Progenitor cell of endocrine pancreas (in vitro differentiated cells): ENCODE data around the gene LYPD6. TPM values are rescaled to one million over a fixed set of nuclear protein-coding genes. Genes with fewer than 3 reads are reported as not detected.
A peak's percentile ranks its signal among the peaks of the same experiment; 100 is the strongest.

Experiments
- DNase-seq: peaks from one replicate; pipeline ENCODE4 v3.0.0; 2021; ENCODE audit warnings: low spot score; ENCODE audit not compliant: unreplicated experiment
- H3K27ac Mint-ChIP-seq: 2 replicates; pipeline ENCODE4 v1.8.0; 2021; ENCODE audit warnings: mild to moderate bottlenecking, moderate library complexity, mixed read lengths
- H3K27me3 Mint-ChIP-seq: 2 replicates; pipeline ENCODE4 v1.8.0; 2021; ENCODE audit warnings: mixed read lengths
- H3K36me3 Mint-ChIP-seq: 2 replicates; pipeline ENCODE4 v1.8.0; 2022; ENCODE audit warnings: mixed read lengths; ENCODE audit not compliant: insufficient read depth
- H3K4me1 Mint-ChIP-seq: 2 replicates; pipeline ENCODE4 v1.8.0; 2021; ENCODE audit warnings: low read depth, mixed read lengths
- H3K4me3 Mint-ChIP-seq: 2 replicates; pipeline ENCODE4 v1.8.0; 2021; ENCODE audit warnings: low read depth, mild to moderate bottlenecking, moderate library complexity, mixed read lengths
- H3K9me3 Mint-ChIP-seq: 2 replicates; pipeline ENCODE4 v1.8.0; 2021; ENCODE audit warnings: low read depth, mixed read lengths
- CTCF ChIP-seq: fragments of 200-600 bp; sonication (generic); IDR thresholded peaks from one replicate; pipeline ENCODE4 v1.5.0; 2021; ENCODE audit warnings: antibody characterized with exemption, mild to moderate bottlenecking; ENCODE audit not compliant: unreplicated experiment
- long read RNA-seq: library from polyadenylated mRNA; unstranded; transcript quantifications from one replicate; pipeline ENCODE4 v2.0.0, GENCODE V29; 2020
- total RNA-seq: library from RNA; stranded (reverse); gene quantifications from 2 replicates; pipeline ENCODE4 v1.2.1, GENCODE V29; 2021

The LYPD6 gene, protein sequence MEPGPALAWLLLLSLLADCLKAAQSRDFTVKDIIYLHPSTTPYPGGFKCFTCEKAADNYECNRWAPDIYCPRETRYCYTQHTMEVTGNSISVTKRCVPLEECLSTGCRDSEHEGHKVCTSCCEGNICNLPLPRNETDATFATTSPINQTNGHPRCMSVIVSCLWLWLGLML
- total RNA-seq = 30.1 and 30.5 TPM in 2 replicates
- long read RNA-seq, full-length matches to known transcripts = 71 of 91 reads
- long read RNA-seq, partial matches to known transcripts = 3 of 91 reads
- long read RNA-seq, other reads (novel, unspliced or antisense) = 17 of 91 reads

DNA sequence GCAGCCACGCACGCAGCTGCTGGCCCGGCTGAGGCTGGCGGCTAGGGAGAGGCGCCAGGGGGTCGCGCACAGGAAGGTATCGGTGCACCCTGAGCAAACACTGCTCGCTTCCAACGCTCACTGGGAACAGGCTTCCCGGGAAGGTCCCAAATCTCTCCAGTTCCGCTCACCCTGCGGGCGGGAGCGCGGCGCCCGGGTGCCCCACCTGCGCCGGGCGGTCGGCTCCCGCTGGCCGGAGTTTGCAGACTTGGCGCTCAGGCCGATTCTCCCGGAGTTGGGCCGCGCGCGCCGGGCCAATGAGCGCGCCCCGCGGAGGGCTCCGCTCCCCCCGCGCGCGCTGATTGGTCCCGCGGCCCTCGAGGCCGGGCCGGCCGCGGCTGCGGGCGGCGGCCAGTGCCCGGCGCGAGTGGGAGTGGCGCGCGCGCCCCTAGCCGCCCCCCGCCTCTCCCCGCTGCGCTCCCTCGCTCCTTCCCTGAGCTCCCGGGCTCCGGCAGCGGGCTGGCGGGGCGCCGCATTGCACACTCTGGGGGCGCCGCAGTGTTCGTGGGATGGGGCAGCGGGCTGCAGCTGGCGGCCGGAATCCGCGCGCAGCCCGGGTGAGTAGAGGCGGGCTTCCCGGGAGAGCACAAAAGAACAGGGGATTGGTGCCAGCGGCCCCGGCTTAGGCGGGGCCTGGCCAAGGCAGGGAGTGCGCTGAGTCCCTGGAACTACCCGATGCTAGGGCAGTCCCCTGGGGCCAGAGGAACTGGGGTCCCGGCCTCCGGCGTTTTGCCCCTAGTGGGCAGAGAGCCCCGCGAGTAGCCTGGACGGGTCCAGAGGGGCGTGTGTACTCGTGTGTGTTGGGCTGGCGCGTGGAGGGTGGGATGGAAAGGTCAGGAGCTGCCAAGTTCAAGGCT is at the start of gene LYPD6:
Gene LYPD6, plus strand, starts transcription at position 461 of the 896 bp plus-strand sequence. CDS start 107,122 bp downstream, outside the sequence.
- Mint-ChIP-seq H3K36me3 (peaks cover 5% of the 10 kb centered on the region), H3K27me3 (peaks cover 3% of the 10 kb centered on the region), H3K4me1 (peaks cover 36% of the 10 kb centered on the region), H3K27ac (peak within 1 kb of the TSS; percentile 94), H3K4me3 (peak within 1 kb of the TSS; percentile 93), H3K9me3 (peaks cover 5% of the 10 kb centered on the region)
- TF ChIP-seq CTCF = peak; percentile 41
- peak; percentile 63 for DNase-seq

GRCh38 chr2:149281441-149281840 is 48.9 kb upstream of the LYPD6 start:
- Mint-ChIP-seq H3K27ac (no peak overlapping the region), H3K36me3 (no peaks in the 10 kb centered on the region), H3K9me3 (peaks cover 2% of the 10 kb centered on the region), H3K4me3 (no peak overlapping the region), H3K4me1 (peaks cover 11% of the 10 kb centered on the region), H3K27me3 (no peaks in the 10 kb centered on the region)
- no peak for DNase-seq
- TF ChIP-seq CTCF = no peak

- no peak for TF ChIP-seq CTCF
- no peaks in the 10 kb centered on the region for H3K36me3 Mint-ChIP-seq
- H3K9me3 Mint-ChIP-seq = no peaks in the 10 kb centered on the region
- no peak for DNase-seq
- no peak overlapping the region for H3K27ac Mint-ChIP-seq
- H3K4me3 Mint-ChIP-seq = no peak overlapping the region
- H3K4me1 Mint-ChIP-seq = peaks cover 12% of the 10 kb centered on the region
- no peaks in the 10 kb centered on the region for H3K27me3 Mint-ChIP-seq
Observed at GRCh38 chr2:149290662-149291061, 39.7 kb upstream of the LYPD6 start.

DNA sequence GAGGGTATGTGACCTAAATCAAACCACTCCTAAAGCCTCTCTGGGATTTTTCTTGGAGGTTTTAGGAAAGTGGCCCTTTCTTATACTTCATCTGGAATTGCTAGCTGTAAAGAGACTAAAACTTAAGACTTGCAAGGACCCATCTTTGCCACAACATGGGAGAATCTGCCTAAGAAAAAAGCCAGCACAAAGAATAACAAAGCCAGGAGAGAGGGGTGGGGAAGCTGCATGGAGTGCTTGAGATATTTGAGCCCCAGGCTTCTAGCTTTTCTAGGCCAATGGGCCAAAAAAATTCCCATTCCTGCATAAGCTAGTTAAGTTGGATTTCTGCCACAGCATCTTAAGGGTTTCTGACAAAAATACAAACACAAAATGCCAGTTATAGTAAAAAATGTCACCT is 38.5 kb upstream of the LYPD6 start:
- Mint-ChIP-seq H3K36me3 (no peaks in the 10 kb centered on the region), H3K27ac (no peak overlapping the region), H3K4me1 (peaks cover 12% of the 10 kb centered on the region), H3K4me3 (no peak overlapping the region), H3K9me3 (no peaks in the 10 kb centered on the region), H3K27me3 (no peaks in the 10 kb centered on the region)
- DNase-seq = no peak
- TF ChIP-seq CTCF = no peak

- no peak for TF ChIP-seq CTCF
- peaks cover 2% of the 10 kb centered on the region for H3K9me3 Mint-ChIP-seq
- H3K4me1 Mint-ChIP-seq = peaks cover 1% of the 10 kb centered on the region
- no peak overlapping the region for H3K27ac Mint-ChIP-seq
- H3K36me3 Mint-ChIP-seq = no peaks in the 10 kb centered on the region
- DNase-seq = no peak
- H3K4me3 Mint-ChIP-seq = no peak overlapping the region
- H3K27me3 Mint-ChIP-seq = peaks cover 3% of the 10 kb centered on the region
Observed at GRCh38 chr2:149296031-149296430, 34.4 kb upstream of the LYPD6 start.
